ENCODE data around the gene HDAC8.
A peak's percentile ranks its signal among the peaks of the same experiment; 100 is the strongest.

The HDAC8 gene

DNA sequence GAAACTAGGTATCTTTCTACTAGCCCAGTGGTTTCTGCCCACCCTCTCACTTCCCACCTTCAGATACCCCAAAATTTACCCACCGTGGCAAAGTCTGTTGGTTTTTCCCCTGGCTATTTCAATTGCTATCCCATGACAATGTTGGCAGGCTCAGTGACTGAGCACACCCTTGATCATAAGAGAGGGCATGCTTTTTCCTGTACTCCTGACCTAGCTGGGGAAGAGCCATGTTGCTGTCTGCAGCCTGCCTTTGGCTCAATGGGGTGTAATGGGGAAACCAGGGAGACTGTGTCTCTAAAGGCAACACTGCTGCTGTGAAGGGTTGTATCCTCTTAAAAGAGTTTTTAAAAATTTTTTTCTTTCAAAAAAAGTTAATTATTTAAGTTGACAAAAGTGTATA is 176.5 kb downstream of the HDAC8 start:
- Histone ChIP-seq H3K4me3 (ENCODE audit: extremely low read depth, insufficient read depth, low read length, poor library complexity, severe bottlenecking) (no peak overlapping the region), H3K4me1 (ENCODE audit: control insufficient read depth, insufficient read depth, low read length, poor library complexity, severe bottlenecking) (peaks cover 24% of the 10 kb centered on the region), H3K36me3 (ENCODE audit: control insufficient read depth, insufficient read depth, low read length) (no peaks in the 10 kb centered on the region), H3K27ac (ENCODE audit: low read depth, low read length, severe bottlenecking) (no peak overlapping the region), H3K9me3 (ENCODE audit: control insufficient read depth, low read length) (no peaks in the 10 kb centered on the region)
- no CpG with 5 or more reads among the region's 1 CpG for WGBS, 2 experiments (ENCODE audit: insufficient coverage in 2 of 2)

DNA sequence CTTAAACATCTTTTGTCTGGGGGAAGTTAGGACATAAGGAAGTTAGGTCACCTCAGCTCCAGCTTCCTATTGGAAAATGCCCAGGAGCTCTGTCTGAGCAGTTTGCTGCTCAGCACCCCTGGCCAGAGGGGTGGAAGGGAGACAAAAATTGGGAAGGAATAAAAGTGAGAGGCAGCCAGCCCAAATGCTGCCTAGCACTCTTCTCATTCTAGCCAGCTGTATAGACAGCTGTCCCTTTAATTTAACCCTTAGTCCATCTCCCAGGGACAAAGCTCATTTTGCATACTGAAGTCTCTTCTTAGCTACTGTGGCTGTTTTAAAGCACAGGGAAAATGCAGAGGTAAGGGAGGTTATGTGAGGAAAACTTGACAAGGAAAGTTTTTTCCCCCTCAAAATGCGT is 177.4 kb downstream of the HDAC8 start:
- H3K4me1 ChIP-seq (ENCODE audit: control insufficient read depth, insufficient read depth, low read length, poor library complexity, severe bottlenecking), result peaks cover 24% of the 10 kb centered on the region
- no peaks in the 10 kb centered on the region for H3K9me3 ChIP-seq (ENCODE audit: control insufficient read depth, low read length)
- WGBS, 2 experiments (ENCODE audit: insufficient coverage in 2 of 2), result no CpG with 5 or more reads among the region's 1 CpG
- peak overlapping the region; percentile 43 for H3K27ac ChIP-seq (ENCODE audit: low read depth, low read length, severe bottlenecking)
- no peak overlapping the region for H3K4me3 ChIP-seq (ENCODE audit: extremely low read depth, insufficient read depth, low read length, poor library complexity, severe bottlenecking)
- H3K36me3 ChIP-seq (ENCODE audit: control insufficient read depth, insufficient read depth, low read length), result no peaks in the 10 kb centered on the region

DNA sequence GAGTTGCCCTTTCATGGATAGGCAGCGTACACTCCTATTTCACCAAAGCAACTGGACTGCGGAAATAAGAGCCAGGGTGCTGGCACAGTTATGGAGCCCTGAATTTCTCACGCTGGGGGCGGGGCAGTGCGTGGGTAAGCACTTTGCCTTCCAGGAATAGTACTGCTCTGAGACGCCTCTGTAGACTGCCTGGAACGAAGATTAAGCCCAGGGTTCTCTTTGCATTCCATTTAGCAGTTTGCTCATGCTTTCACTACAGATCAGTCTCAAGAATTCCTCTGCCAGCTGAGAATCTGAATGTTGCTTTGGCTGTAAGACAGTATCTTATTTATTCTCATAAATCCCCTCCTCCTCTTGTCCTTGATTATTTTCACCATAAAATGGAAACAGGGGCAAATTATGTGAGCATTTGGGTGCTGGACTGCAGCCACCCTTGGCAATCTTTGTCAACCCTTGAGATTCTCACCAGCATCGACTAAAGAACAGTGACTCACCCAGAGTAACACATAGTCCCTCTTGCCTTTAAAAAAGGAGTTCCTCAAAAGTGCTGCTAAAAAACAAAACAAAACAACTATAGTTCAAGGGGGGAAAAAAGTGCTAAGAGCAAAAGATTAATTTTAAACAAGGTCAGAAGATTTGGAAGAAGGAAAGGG is 178.0 kb downstream of the HDAC8 start:
- Histone ChIP-seq H3K4me1 (ENCODE audit: control insufficient read depth, insufficient read depth, low read length, poor library complexity, severe bottlenecking) (peaks cover 24% of the 10 kb centered on the region), H3K4me3 (ENCODE audit: extremely low read depth, insufficient read depth, low read length, poor library complexity, severe bottlenecking) (no peak overlapping the region), H3K27ac (ENCODE audit: low read depth, low read length, severe bottlenecking) (peak overlapping the region; percentile 43), H3K9me3 (ENCODE audit: control insufficient read depth, low read length) (no peaks in the 10 kb centered on the region), H3K36me3 (ENCODE audit: control insufficient read depth, insufficient read depth, low read length) (no peaks in the 10 kb centered on the region)
- WGBS, 2 experiments (ENCODE audit: insufficient coverage in 2 of 2), result 60 to 80% methylated on average over 3 to 6 of the region's 8 CpGs

DNA sequence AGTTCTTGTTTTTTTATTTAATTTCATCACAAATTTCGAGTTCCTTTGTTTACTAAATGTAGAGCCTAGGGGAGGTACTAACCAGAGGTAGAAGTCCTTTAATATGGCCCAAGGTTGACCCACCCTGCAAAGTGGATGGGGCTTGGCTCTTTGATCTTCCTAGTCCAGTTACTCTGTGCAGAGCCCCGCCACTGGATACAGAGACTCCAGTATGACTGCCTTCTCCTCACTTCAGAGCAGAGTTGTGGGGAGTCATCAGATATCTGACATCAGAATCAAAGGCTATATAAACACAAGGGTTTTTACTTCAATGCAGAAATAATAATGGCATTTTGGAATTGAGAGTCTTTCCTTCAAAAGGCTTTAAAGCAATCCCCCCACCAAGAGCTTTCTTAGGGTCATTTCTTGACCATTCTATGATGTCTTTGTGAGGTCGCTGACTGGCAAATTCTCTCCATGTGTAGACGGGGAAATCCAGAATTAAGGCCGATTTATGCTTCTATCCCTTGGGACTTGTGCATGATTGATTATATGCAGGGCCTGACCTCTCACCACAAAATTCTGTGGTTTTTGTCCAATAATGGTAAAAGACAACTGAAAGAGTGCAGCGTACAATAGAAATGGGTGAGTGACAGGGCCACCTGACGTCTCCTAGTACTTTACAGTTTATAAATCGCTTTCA is 178.7 kb downstream of the HDAC8 start:
- 91% methylated on average over 3 of the region's 8 CpGs; no CpG with 5 or more reads in 1 of the 2 experiments for WGBS, 2 experiments (ENCODE audit: insufficient coverage in 2 of 2)
- peak overlapping the region; percentile 10 for H3K27ac ChIP-seq (ENCODE audit: low read depth, low read length, severe bottlenecking)
- peaks cover 24% of the 10 kb centered on the region for H3K4me1 ChIP-seq (ENCODE audit: control insufficient read depth, insufficient read depth, low read length, poor library complexity, severe bottlenecking)
- H3K9me3 ChIP-seq (ENCODE audit: control insufficient read depth, low read length), result no peaks in the 10 kb centered on the region
- H3K36me3 ChIP-seq (ENCODE audit: control insufficient read depth, insufficient read depth, low read length), result no peaks in the 10 kb centered on the region
- no peak overlapping the region for H3K4me3 ChIP-seq (ENCODE audit: extremely low read depth, insufficient read depth, low read length, poor library complexity, severe bottlenecking)

DNA sequence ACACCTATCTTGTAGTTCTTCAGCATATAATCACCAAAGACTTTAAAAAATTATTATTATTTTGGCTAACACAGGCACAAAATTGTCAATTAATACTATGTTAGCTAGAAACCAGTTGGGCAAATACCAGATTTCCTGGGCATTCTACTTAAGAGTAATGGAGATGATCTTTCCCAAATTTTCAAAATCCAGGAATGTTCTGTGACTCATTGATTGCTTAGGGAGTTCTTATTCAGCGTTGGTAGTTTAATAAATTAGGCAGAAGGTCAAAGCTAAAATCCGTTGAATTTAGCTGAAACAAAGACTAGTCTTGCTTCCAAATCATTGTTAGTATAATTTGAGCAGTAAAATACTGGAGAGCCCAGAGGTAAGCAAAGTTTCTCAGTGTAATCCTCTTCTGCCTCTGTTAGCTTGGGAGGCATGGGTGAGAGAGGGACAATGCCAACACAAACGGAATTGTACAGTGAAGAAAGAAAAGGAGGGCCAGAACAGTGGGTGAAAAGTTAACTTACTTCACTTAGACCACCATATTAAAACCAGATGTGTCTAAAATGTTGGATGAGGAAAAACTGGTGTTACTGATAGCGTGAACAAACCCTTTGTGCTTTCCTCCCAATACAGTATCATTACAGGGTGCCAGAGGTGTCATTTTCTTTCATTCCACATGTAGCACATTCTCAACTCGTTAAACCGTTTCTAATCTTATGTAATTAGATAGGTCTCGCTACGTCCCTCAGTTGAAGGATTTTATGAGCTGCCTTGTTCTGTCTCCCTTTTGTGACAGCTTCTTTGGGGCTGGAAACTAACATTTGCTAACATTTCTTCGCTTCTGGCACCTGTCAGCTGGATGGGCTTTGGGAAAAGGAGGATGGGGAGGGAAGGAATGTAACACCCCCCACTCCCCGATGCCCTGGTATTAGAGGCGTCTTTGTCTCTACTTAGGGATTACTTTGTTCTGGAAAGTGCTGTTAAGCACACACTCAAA is 179.5 kb downstream of the HDAC8 start:
- Histone ChIP-seq H3K4me3 (ENCODE audit: extremely low read depth, insufficient read depth, low read length, poor library complexity, severe bottlenecking) (no peak overlapping the region), H3K27ac (ENCODE audit: low read depth, low read length, severe bottlenecking) (no peak overlapping the region), H3K36me3 (ENCODE audit: control insufficient read depth, insufficient read depth, low read length) (no peaks in the 10 kb centered on the region), H3K4me1 (ENCODE audit: control insufficient read depth, insufficient read depth, low read length, poor library complexity, severe bottlenecking) (peaks cover 24% of the 10 kb centered on the region), H3K9me3 (ENCODE audit: control insufficient read depth, low read length) (no peaks in the 10 kb centered on the region)
- WGBS, 2 experiments (ENCODE audit: insufficient coverage in 2 of 2), result no CpG with 5 or more reads among the region's 11 CpGs

DNA sequence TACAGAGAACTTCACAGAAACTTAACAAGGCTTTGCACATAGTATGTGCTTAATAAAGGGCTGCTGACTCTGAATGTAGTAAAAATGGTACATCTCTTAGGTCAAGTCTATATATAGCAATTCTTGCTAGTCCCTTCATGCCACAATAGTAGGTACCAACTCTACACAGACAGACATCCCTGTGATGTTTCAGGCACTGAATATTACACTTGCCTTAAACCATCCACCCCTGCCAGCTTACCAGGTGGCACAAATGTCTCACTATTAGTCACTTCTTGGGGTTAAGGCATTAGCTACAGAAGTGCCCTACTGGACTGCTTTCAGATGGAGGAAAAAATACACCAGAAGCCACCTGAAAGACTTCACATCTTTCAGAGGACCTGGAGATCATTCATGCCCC is 180.6 kb downstream of the HDAC8 start:
- Histone ChIP-seq H3K36me3 (ENCODE audit: control insufficient read depth, insufficient read depth, low read length) (no peaks in the 10 kb centered on the region), H3K27ac (ENCODE audit: low read depth, low read length, severe bottlenecking) (no peak overlapping the region), H3K4me1 (ENCODE audit: control insufficient read depth, insufficient read depth, low read length, poor library complexity, severe bottlenecking) (peaks cover 24% of the 10 kb centered on the region), H3K9me3 (ENCODE audit: control insufficient read depth, low read length) (no peaks in the 10 kb centered on the region), H3K4me3 (ENCODE audit: extremely low read depth, insufficient read depth, low read length, poor library complexity, severe bottlenecking) (no peak overlapping the region)

DNA sequence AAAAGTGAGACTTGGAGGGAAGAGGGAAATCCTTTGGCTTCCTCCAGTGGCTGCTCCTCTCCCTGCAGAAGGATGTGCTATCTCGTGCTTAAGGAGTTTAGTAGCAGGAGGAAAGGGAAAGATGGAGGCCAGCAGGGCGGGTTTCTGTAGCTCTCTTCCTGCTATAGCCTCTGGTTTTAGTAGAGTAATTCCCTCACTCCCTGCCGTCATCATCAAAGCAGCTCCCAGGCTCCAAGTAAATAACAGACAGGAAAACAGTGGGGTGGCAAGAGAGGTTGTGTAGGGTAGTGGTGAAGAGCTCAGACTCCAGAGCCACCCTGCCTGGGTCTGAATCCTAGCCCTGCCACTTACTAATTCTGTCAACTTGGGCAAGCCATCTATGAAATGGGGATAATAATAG is 185.4 kb downstream of the HDAC8 start:
- no peak overlapping the region for H3K27ac ChIP-seq (ENCODE audit: low read depth, low read length, severe bottlenecking)
- H3K4me1 ChIP-seq (ENCODE audit: control insufficient read depth, insufficient read depth, low read length, poor library complexity, severe bottlenecking), result no peaks in the 10 kb centered on the region
- H3K4me3 ChIP-seq (ENCODE audit: extremely low read depth, insufficient read depth, low read length, poor library complexity, severe bottlenecking), result no peak overlapping the region
- no CpG with 5 or more reads among the region's 3 CpGs for WGBS, 2 experiments (ENCODE audit: insufficient coverage in 2 of 2)
- no peaks in the 10 kb centered on the region for H3K9me3 ChIP-seq (ENCODE audit: control insufficient read depth, low read length)
- H3K36me3 ChIP-seq (ENCODE audit: control insufficient read depth, insufficient read depth, low read length), result no peaks in the 10 kb centered on the region

DNA sequence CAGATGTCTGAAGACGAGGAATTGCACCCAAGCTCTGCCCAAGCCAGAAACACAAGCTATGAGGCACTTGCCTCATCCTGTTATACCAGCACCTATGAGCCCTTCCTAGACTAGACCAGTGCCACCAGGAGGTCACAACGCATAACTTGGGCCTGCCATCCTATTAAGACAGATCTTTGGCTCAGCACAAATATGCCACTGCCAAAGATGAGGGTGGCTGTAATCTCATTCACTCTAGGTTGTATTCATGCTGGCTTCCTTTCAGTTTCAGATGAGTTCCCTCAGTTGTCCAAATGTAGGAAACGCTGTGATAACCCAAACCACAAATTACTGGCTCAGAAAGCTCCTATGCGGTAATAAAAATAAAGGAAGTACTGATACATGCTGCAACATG is 190.4 kb downstream of the HDAC8 start:
- Histone ChIP-seq H3K27ac (ENCODE audit: low read depth, low read length, severe bottlenecking) (no peak overlapping the region), H3K4me1 (ENCODE audit: control insufficient read depth, insufficient read depth, low read length, poor library complexity, severe bottlenecking) (no peaks in the 10 kb centered on the region), H3K36me3 (ENCODE audit: control insufficient read depth, insufficient read depth, low read length) (no peaks in the 10 kb centered on the region), H3K9me3 (ENCODE audit: control insufficient read depth, low read length) (no peaks in the 10 kb centered on the region), H3K4me3 (ENCODE audit: extremely low read depth, insufficient read depth, low read length, poor library complexity, severe bottlenecking) (no peak overlapping the region)
- 67 to 100% methylated on average over 1 of the region's 4 CpGs for WGBS, 2 experiments (ENCODE audit: insufficient coverage in 2 of 2)

DNA sequence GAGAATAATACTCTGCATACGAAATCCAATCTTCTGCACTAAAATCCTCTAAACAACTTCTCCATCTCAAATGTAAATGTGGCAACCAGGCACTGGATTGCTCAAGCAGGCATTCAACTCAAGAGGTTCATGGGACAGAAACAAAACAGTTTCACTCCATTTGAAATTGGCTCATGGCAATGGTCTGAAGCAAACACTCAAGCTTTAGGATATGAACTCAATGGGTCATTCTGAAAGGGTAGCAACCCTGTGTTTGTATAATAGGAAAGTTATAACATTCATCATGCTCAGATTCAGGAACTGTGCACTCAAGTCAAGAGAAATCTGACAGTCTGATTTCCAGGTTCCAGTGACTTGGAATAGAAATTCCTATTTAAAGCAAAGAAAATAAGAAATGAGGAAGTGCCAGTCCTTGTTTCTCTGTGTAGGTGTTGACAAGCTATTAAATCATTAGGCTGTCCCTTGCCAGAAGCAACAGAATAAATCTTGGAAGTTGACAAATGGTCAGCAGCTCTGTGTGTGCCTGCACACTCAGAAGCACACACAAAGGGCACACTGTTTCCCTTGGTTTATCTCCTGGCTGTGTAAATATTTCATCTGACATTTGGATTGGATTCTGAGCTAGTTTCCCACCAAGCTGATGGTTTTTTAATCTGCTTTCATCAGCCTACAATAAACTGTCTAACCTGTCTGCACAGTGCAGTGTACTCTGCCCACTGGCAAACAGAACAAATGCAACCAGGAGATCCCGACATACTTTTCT is 191.0 kb downstream of the HDAC8 start:
- Histone ChIP-seq H3K9me3 (ENCODE audit: control insufficient read depth, low read length) (no peaks in the 10 kb centered on the region), H3K27ac (ENCODE audit: low read depth, low read length, severe bottlenecking) (no peak overlapping the region), H3K4me3 (ENCODE audit: extremely low read depth, insufficient read depth, low read length, poor library complexity, severe bottlenecking) (no peak overlapping the region), H3K4me1 (ENCODE audit: control insufficient read depth, insufficient read depth, low read length, poor library complexity, severe bottlenecking) (no peaks in the 10 kb centered on the region), H3K36me3 (ENCODE audit: control insufficient read depth, insufficient read depth, low read length) (no peaks in the 10 kb centered on the region)
- 100% methylated on average over 1 of the region's 2 CpGs for WGBS, 2 experiments (ENCODE audit: insufficient coverage in 2 of 2)

DNA sequence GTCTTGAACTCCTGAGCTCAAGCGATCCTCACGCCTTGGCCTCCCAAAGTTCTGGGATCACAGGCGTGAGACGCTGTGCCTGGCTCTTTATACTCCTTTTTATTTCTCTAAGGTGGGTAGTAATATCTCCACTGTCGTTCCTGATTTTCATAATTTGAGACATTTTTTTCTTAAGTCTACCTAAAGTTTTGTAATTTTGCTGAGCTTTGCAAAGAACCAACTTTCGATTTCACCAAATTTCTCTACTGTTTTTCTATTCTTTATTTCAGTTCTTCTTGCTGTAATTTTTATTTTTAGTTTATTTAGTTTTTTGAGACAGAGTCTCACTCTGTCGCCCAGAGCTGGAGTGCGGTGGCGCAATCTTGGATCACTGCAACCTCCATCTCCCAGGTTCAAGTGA is 196.5 kb downstream of the HDAC8 start:
- Histone ChIP-seq H3K4me3 (ENCODE audit: extremely low read depth, insufficient read depth, low read length, poor library complexity, severe bottlenecking) (no peak overlapping the region), H3K27ac (ENCODE audit: low read depth, low read length, severe bottlenecking) (no peak overlapping the region), H3K36me3 (ENCODE audit: control insufficient read depth, insufficient read depth, low read length) (no peaks in the 10 kb centered on the region), H3K9me3 (ENCODE audit: control insufficient read depth, low read length) (no peaks in the 10 kb centered on the region), H3K4me1 (ENCODE audit: control insufficient read depth, insufficient read depth, low read length, poor library complexity, severe bottlenecking) (no peaks in the 10 kb centered on the region)
- WGBS, 2 experiments (ENCODE audit: insufficient coverage in 2 of 2), result no CpG with 5 or more reads among the region's 9 CpGs

Data from mesodermal cell (in vitro differentiated cells).